Adipocyte (in vitro differentiated cells): ENCODE results near the gene YOD1.
A peak's percentile ranks its signal among the peaks of the same experiment; 100 is the strongest.

ENCODE experiments used
- DNase-seq: peaks from one replicate; pipeline ENCODE4 v3.0.0-alpha.2; 2015; ENCODE audit warnings: low read depth
- H3K27me3 ChIP-seq: replicated peaks from 2 replicates; pipeline ENCODE4 v1.7.0; 2013; ENCODE audit warnings: mild to moderate bottlenecking, low read length, moderate library complexity; ENCODE audit not compliant: control insufficient read depth, insufficient read depth
- H3K36me3 ChIP-seq: 2 replicates; pipeline ENCODE4 v1.7.0; 2013; ENCODE audit warnings: low read length, mild to moderate bottlenecking, moderate library complexity; ENCODE audit not compliant: control insufficient read depth, insufficient read depth, severe bottlenecking
- H3K4me1 ChIP-seq: 2 replicates; pipeline ENCODE4 v1.7.0; 2013; ENCODE audit warnings: mild to moderate bottlenecking, low read length, moderate library complexity; ENCODE audit not compliant: control insufficient read depth, insufficient read depth
- H3K4me3 ChIP-seq: 2 replicates; pipeline ENCODE4 v1.7.0; 2013; ENCODE audit warnings: mild to moderate bottlenecking, low read length, moderate library complexity
- H3K9ac ChIP-seq: 2 replicates; pipeline ENCODE4 v1.7.0; 2013; ENCODE audit warnings: mild to moderate bottlenecking, low read length, moderate library complexity
- H3K9me3 ChIP-seq: 2 replicates; pipeline ENCODE4 v1.7.0; 2013; ENCODE audit warnings: mild to moderate bottlenecking, low read length, moderate library complexity; ENCODE audit not compliant: control insufficient read depth

Gene YOD1

DNA sequence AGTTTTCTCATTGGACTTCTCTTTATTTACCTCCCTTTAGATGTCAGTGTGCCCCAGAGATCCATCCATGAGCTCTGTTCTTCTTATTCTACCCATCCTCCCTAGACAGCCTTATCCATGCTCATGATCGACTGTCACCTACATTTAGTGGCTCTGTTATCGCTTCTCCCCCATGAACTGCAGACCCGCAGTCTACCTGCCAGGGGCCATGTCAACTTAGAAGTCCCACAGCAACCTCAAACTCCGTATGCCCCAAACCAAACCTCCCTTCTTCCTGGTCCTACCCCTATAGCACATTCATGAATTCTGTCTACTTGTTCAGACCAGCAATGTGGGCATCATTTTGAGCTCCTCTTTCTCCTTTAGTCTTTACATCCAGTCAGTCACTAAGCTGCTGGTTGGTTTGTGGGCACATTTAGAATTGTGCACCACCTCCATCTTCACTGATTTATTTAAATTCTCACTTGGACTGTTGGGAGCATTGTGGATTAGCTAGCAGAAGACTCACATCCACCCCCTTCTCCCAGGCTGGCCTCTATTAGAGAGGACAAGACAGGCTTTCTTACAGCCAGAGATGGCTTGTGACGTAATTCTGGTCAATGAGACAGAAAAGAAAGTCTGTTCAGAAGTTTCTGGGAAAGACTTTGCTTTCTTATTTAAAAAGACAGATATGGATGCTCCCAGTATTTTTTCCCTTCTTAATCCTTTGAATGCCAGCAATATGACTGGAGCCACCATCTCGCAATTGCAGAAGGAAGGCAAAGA, 37.5 kb downstream of the YOD1 start:
- no peaks in the 10 kb centered on the region for H3K9me3 ChIP-seq
- peaks cover 4% of the 10 kb centered on the region for H3K27me3 ChIP-seq
- no peaks in the 10 kb centered on the region for H3K36me3 ChIP-seq
- no peak overlapping the region for H3K9ac ChIP-seq
- no peak overlapping the region for H3K4me3 ChIP-seq
- H3K4me1 ChIP-seq, result peaks cover 15% of the 10 kb centered on the region
- no peak for DNase-seq

GRCh38 chr1:207010726-207011125, 40.3 kb downstream of the YOD1 start:
- no peak overlapping the region for H3K9ac ChIP-seq
- no peak for DNase-seq
- peaks cover 4% of the 10 kb centered on the region for H3K27me3 ChIP-seq
- no peak overlapping the region for H3K4me3 ChIP-seq
- peaks cover 39% of the 10 kb centered on the region for H3K4me1 ChIP-seq
- H3K9me3 ChIP-seq, result no peaks in the 10 kb centered on the region
- H3K36me3 ChIP-seq, result no peaks in the 10 kb centered on the region

DNA sequence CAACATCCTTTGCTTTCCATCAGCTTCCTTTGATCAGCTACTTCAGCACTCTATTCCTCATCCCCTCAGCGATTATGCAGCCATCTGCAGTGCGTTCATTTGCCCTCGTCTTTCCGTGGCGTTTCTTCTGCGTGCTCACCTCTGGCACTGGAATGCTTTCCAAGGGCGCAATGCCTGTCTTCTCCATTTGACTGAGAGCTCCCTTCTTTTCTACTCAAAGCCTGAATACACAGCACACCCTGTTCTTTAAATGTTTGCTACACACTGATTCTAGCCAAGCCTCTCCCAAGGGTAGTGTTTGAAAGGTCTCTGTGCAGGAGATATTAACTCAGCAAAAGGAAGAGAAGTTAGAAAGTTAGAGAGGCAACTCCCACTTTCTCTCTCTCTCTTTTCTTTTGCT, 41.1 kb downstream of the YOD1 start:
- Histone ChIP-seq H3K27me3 (peaks cover 4% of the 10 kb centered on the region), H3K36me3 (no peaks in the 10 kb centered on the region), H3K4me3 (no peak overlapping the region), H3K4me1 (peaks cover 47% of the 10 kb centered on the region), H3K9me3 (no peaks in the 10 kb centered on the region), H3K9ac (no peak overlapping the region)
- no peak for DNase-seq

DNA sequence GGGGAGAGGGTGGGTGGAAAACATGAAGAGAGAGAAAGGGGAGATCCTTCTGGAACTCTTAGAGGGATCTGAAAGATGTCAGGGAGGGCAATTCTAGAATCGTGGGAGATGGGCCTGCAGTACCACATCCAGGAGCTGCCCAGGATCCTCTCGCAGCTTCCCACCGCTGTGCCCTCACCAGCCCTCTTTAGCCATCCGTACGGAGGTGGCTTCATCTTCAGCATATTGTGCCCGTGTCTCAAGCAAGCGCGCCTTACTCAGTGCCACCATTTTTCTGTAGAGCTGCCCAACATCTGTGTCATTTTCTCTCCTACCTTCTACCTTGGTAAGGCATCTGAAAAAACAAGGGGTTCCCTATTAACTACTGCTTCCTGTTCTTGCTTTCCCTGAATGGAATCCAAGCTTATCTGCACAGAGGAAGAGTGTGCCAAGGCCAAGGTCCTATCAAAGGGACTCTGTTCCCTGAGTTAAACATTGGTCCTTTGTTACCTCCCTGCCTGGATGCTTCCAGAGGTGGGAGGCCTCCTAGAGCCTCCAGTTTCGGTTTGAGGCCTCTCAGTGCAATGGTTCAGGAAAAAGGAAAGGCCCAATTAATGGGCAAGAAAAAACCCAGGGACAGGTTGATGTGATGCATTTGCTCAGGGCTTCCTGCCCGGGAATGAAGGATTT, 41.7 kb downstream of the YOD1 start:
- H3K4me1 ChIP-seq, result peaks cover 50% of the 10 kb centered on the region
- no peak overlapping the region for H3K9ac ChIP-seq
- no peak for DNase-seq
- H3K4me3 ChIP-seq, result no peak overlapping the region
- H3K36me3 ChIP-seq, result no peaks in the 10 kb centered on the region
- H3K27me3 ChIP-seq, result peaks cover 4% of the 10 kb centered on the region
- H3K9me3 ChIP-seq, result no peaks in the 10 kb centered on the region

DNA sequence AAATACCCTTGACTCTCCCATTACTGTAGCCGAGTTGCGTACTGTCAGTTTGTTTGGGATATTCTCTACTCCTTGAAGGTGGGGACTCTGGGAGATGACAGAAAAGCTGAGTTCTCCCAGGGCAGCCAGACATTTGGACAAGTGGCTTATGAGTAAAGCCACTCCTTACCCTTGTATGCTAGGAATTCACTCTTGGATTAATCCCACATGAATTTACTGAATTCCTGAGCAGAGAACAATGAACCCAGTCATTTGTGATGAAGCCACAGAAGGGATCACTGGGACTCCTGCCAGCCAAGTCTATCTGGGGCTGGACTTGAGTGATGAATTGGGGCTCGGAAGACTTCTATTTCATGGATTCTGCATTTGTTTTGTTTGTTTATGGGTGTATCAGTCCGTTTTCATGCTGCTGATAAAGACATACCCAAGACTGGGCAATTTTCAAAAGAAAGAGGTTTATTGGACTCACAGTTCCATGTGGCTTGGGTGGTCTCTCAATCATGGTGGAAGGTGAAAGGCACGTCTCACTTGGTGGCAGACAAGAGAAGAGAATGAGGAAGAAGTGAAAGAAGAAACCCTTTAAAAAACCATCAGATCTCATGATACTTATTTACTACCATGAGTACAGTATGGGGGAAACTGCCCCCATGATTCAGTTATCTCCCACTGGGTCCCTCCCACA, 43.5 kb downstream of the YOD1 start:
- no peaks in the 10 kb centered on the region for H3K9me3 ChIP-seq
- peaks cover 50% of the 10 kb centered on the region for H3K4me1 ChIP-seq
- H3K27me3 ChIP-seq, result peaks cover under 1% of the 10 kb centered on the region
- DNase-seq, result peak; percentile 85
- no peak overlapping the region for H3K9ac ChIP-seq
- H3K36me3 ChIP-seq, result no peaks in the 10 kb centered on the region
- H3K4me3 ChIP-seq, result no peak overlapping the region

DNA sequence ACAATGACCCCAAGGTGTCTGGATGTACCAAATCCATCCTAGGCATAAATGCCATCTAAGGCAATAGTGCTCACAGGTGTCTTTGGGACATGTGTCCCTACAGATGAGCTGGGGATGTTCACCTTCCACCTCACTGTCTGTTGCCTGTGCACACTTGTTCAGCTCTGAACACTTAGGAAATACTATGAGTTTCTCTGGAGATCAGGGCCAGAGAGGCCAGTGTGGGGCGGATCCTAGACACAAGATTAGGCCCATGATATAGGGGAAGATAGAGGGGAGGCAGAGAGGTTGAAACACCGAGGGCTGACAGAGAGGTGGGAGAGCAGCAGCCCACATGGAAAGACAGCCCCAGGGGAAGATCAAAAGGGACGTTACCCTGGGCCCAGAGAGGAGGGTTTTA, 44.1 kb downstream of the YOD1 start:
- H3K4me1 ChIP-seq, result peaks cover 50% of the 10 kb centered on the region
- no peak overlapping the region for H3K9ac ChIP-seq
- H3K9me3 ChIP-seq, result no peaks in the 10 kb centered on the region
- H3K4me3 ChIP-seq, result no peak overlapping the region
- DNase-seq, result peak; percentile 22
- no peaks in the 10 kb centered on the region for H3K27me3 ChIP-seq
- no peaks in the 10 kb centered on the region for H3K36me3 ChIP-seq

DNA sequence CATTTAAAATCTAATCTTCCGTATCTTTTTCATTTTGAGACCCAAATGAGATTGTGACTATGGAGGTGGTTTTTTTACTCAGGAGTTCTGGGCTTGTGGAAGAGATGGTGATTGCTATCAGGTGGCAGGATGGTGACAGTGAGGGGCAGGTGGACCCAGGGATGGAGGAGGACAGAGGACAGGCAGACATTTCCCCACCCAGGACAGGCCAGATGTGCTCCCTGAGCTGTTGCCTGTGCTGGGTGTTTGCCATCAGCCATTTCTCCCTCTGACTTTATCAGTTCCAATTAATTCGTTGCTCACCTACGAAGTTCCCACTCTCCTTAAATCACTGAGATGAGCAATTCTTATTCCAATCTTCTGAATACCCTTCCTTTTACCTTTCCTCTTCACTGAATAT, 44.9 kb downstream of the YOD1 start:
- Histone ChIP-seq H3K36me3 (no peaks in the 10 kb centered on the region), H3K9me3 (no peaks in the 10 kb centered on the region), H3K9ac (no peak overlapping the region), H3K4me3 (no peak overlapping the region), H3K4me1 (peaks cover 50% of the 10 kb centered on the region), H3K27me3 (peaks cover 3% of the 10 kb centered on the region)
- DNase-seq, result no peak

GRCh38 chr1:207004931-207005830, 45.8 kb downstream of the YOD1 start:
- peak; percentile 69 for DNase-seq

GRCh38 chr1:207003210-207003609, 47.8 kb downstream of the YOD1 start:
- H3K36me3 ChIP-seq, result no peaks in the 10 kb centered on the region
- H3K9me3 ChIP-seq, result no peaks in the 10 kb centered on the region
- peaks cover 6% of the 10 kb centered on the region for H3K27me3 ChIP-seq
- DNase-seq, result no peak
- peaks cover 32% of the 10 kb centered on the region for H3K4me1 ChIP-seq
- H3K9ac ChIP-seq, result no peak overlapping the region
- H3K4me3 ChIP-seq, result no peak overlapping the region

More at GRCh38 chr1:207004931-207005830, 45.8 kb downstream of the YOD1 start:
- no peak overlapping the region for H3K4me3 ChIP-seq
- H3K27me3 ChIP-seq, result peaks cover 6% of the 10 kb centered on the region
- peaks cover 47% of the 10 kb centered on the region for H3K4me1 ChIP-seq
- no peaks in the 10 kb centered on the region for H3K9me3 ChIP-seq
- no peak overlapping the region for H3K9ac ChIP-seq
- no peaks in the 10 kb centered on the region for H3K36me3 ChIP-seq

GRCh38 chr1:207002724-207003146, 48.3 kb downstream of the YOD1 start:
- H3K27me3 ChIP-seq, result peaks cover 6% of the 10 kb centered on the region
- no peaks in the 10 kb centered on the region for H3K9me3 ChIP-seq
- peaks cover 29% of the 10 kb centered on the region for H3K4me1 ChIP-seq
- no peak overlapping the region for H3K4me3 ChIP-seq
- no peak for DNase-seq
- no peak overlapping the region for H3K9ac ChIP-seq
- no peaks in the 10 kb centered on the region for H3K36me3 ChIP-seq
